Measurements from ENCODE around the gene RSBN1.

RSBN1 gene

DNA sequence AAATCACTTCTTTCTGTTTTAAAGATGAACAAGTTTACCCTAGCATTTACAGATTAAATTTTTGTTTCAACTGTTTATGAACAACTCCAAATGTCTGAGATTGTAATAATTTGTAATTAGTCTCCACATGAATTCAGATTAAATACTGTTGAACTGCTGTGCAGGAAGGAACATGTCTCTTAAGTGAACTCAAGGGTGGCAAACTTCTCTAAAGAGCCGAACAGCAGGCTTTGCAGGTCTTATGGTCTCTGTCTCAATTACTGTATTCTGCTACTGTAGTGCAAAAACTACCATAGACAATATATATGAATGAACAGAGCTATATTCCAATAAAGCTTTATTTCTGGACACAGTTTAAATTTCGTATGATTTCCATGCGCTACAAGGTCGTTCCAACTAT, 6.6 kb downstream of the RSBN1 start:
- no peak for DNase-seq (ENCODE audit: low spot score)
- in situ Hi-C loops (cut with MboI; ENCODE audit: low sequenced_read_pairs, unreplicated experiment): no loop called here
- no peak for TF ChIP-seq CTCF (IDR thresholded peaks at IDR 0.05; ENCODE audit: borderline replicate concordance, control extremely low read depth, extremely low read depth, insufficient read depth, missing control alignments)

- DNase-seq (ENCODE audit: low spot score): no peak
- in situ Hi-C loops (cut with MboI; ENCODE audit: low sequenced_read_pairs, unreplicated experiment): no loop called here
- no peak for TF ChIP-seq CTCF (IDR thresholded peaks at IDR 0.05; ENCODE audit: borderline replicate concordance, control extremely low read depth, extremely low read depth, insufficient read depth, missing control alignments)
Measured at GRCh38 chr1:113805256-113805531, 7.1 kb downstream of the RSBN1 start.

GRCh38 chr1:113804421-113805255, 7.6 kb downstream of the RSBN1 start:
- DNase-seq (ENCODE audit: low spot score): no peak
- TF ChIP-seq CTCF (IDR thresholded peaks at IDR 0.05; ENCODE audit: borderline replicate concordance, control extremely low read depth, extremely low read depth, insufficient read depth, missing control alignments): no peak
- in situ Hi-C loops (cut with MboI; ENCODE audit: low sequenced_read_pairs, unreplicated experiment): no loop called here

DNA sequence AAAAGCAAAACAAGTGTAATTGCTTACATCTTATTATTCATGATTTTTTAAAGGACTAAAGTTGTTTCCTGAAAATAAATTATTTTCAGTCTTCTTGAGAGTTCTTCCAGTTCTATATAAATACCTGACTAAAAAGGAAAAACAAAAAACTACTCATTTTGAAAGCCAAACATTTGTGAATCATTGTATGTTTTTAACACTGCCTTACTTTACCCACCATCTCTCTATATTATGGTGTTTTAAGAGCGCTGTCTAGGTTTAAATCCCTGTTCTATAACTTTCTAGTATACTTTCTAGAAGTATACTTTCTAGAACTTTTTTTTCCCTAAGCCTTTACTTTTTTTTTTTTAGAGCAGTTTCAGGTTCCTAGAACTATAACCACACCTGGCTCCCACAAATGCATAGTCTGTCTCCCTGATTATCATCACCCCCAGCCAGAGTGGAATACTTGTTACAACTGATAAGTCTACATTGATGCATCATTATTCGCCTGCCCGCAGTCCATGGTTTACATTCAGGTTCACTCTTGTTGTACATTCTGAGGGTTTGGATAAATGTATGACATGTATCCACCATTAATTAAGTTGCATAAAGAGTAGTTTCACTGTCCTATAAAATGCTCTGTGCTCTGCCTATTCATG, 9.8 kb downstream of the RSBN1 start:
- TF ChIP-seq CTCF (IDR thresholded peaks at IDR 0.05; ENCODE audit: borderline replicate concordance, control extremely low read depth, extremely low read depth, insufficient read depth, missing control alignments): no peak
- no peak for DNase-seq (ENCODE audit: low spot score)
- in situ Hi-C loops (cut with MboI; ENCODE audit: low sequenced_read_pairs, unreplicated experiment): no loop called here

- in situ Hi-C loops (cut with MboI; ENCODE audit: low sequenced_read_pairs, unreplicated experiment): no loop called here
- TF ChIP-seq CTCF (IDR thresholded peaks at IDR 0.05; ENCODE audit: borderline replicate concordance, control extremely low read depth, extremely low read depth, insufficient read depth, missing control alignments): no peak
- no peak for DNase-seq (ENCODE audit: low spot score)
Measured at GRCh38 chr1:113800487-113800886, 11.8 kb downstream of the RSBN1 start.

DNA sequence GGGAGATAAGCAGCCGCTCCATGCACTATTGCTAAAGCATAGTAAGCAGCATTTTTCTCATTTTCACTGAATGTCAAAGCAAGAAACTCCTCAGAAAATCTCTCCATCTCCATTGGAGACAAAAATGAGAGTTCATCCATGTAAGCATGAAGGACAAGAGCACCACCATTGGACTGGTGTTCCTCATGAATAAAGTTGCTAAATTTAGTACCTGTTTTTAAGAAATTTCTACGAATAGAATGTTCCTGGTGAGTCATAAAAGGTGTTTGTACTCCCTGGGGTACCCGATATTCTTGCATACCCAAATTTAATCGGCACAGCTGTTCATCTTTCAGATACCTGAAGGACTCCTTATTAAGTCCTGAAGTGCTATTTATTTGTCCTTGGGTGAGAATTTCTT, 14.8 kb downstream of the RSBN1 start:
- in situ Hi-C loops (cut with MboI; ENCODE audit: low sequenced_read_pairs, unreplicated experiment): no loop called here
- TF ChIP-seq CTCF (IDR thresholded peaks at IDR 0.05; ENCODE audit: borderline replicate concordance, control extremely low read depth, extremely low read depth, insufficient read depth, missing control alignments): no peak
- DNase-seq (ENCODE audit: low spot score): no peak

Data from GM13976 (cell line).